Endodermal cell (in vitro differentiated cells): Measurements from ENCODE around the gene FGF14. TPM values are rescaled to one million over a fixed set of nuclear protein-coding genes. Genes with fewer than 3 reads are reported as not detected.

Experiments
- DNase-seq: peaks from one replicate; pipeline ENCODE4 v3.0.0-alpha.2; 2017
- H3K27ac ChIP-seq: 2 replicates; pipeline ENCODE4 v1.5.1; 2013; ENCODE audit warnings: mild to moderate bottlenecking, low read depth, low read length, moderate library complexity
- H3K27me3 ChIP-seq: 2 replicates; pipeline ENCODE4 v1.6.1; 2013; ENCODE audit warnings: mild to moderate bottlenecking, low read length, moderate library complexity; ENCODE audit not compliant: insufficient read depth, control insufficient read depth, poor library complexity, severe bottlenecking
- H3K36me3 ChIP-seq: 2 replicates; pipeline ENCODE4 v1.7.0; 2013; ENCODE audit warnings: mild to moderate bottlenecking, low read length, moderate library complexity; ENCODE audit not compliant: control insufficient read depth, insufficient read depth
- H3K4me1 ChIP-seq: one replicate; pipeline ENCODE4 v1.7.0; 2013; ENCODE audit warnings: low read length; ENCODE audit not compliant: control insufficient read depth, insufficient read depth
- H3K4me3 ChIP-seq: 2 replicates; pipeline ENCODE4 v1.5.1; 2013; ENCODE audit warnings: mild to moderate bottlenecking, low read length, moderate library complexity
- H3K9ac ChIP-seq: 2 replicates; pipeline ENCODE4 v1.6.1; 2013; ENCODE audit warnings: mild to moderate bottlenecking, low read length, moderate library complexity; ENCODE audit not compliant: poor library complexity, severe bottlenecking; ENCODE audit errors: extremely low read depth
- H3K9me3 ChIP-seq: 2 replicates; pipeline ENCODE4 v1.6.1; 2013; ENCODE audit warnings: mild to moderate bottlenecking, low read length, moderate library complexity; ENCODE audit not compliant: control insufficient read depth
- H3K27ac Mint-ChIP-seq: 2 replicates; pipeline ENCODE4 v1.8.0; 2020; ENCODE audit warnings: mixed read lengths
- H3K27me3 Mint-ChIP-seq: 2 replicates; pipeline ENCODE4 v1.8.0; 2021; ENCODE audit warnings: mild to moderate bottlenecking, mixed read lengths; ENCODE audit not compliant: insufficient read depth
- H3K36me3 Mint-ChIP-seq: 2 replicates; pipeline ENCODE4 v1.8.0; 2020; ENCODE audit warnings: low read depth, mixed read lengths
- H3K4me1 Mint-ChIP-seq: 2 replicates; pipeline ENCODE4 v1.8.0; 2020; ENCODE audit warnings: mixed read lengths
- H3K4me3 Mint-ChIP-seq: 2 replicates; pipeline ENCODE4 v1.8.0; 2020; ENCODE audit warnings: mild to moderate bottlenecking, moderate library complexity, mixed read lengths
- H3K9me3 Mint-ChIP-seq: 2 replicates; pipeline ENCODE4 v1.8.0; 2020; ENCODE audit warnings: mild to moderate bottlenecking, mixed read lengths
- WGBS, 2 experiments: methylation state at CpG; one replicate each; pipeline versions ENCODE4 v1.1.5 to v1.1.7; 2013; ENCODE audit warnings: missing lambda C conversion rate in 2 of 2, mixed read lengths in 1 of 2; ENCODE audit not compliant: insufficient coverage in 1 of 2, insufficient read length in 1 of 2; 5-methylcytosine and 5-hydroxymethylcytosine counted together
- total RNA-seq, 2 donors: library from RNA; stranded (reverse); fragmentation: NEBNext Ultra II Directional in 1 of 2; extraction: Animal tissue kit (Norgen Biotek cat#: 25700) in 1 of 2; gene quantifications; 2 replicates in 1 of 2; 3 replicates in 1 of 2; pipeline ENCODE4 v1.2.1, GENCODE V29; 2021
- TF ChIP-seq, protein P1 (sequence below): fragments of 200-600 bp; sonication (generic); conservative IDR thresholded peaks from 2 replicates; pipeline ENCODE4 v1.5.0; 2021; ENCODE audit warnings: antibody characterized with exemption, mild to moderate bottlenecking

The FGF14 gene
- total RNA-seq, 2 donors from 2014 or later = 0.15 to 0.26 TPM

DNA sequence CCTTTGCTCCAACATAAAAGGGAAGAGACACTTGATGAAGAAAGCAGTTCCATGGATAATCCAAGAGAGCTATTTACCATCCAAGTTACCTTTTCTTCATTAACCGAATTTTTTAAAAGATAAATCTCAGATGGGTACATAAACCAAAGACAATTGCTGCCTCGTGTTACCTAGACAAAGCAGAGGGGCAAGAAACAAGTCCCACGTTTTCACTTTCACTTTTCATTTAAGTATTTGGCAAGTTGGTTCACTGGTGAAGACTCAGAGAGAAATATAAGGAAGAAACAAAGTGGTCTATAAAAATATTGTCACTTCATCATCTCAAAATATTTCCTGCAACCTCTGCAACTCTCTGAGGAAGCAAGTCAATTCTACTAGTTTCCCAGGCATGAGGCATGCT, 446.1 kb downstream of the FGF14 start:
- Histone ChIP-seq H3K4me3 (no peak overlapping the region), H3K27ac (no peak overlapping the region), H3K9ac (no peak overlapping the region), H3K9me3 (no peaks in the 10 kb centered on the region), H3K4me1 (no peaks in the 10 kb centered on the region), H3K36me3 (no peaks in the 10 kb centered on the region), H3K27me3 (peaks cover 2% of the 10 kb centered on the region)
- Mint-ChIP-seq H3K27ac (no peak overlapping the region), H3K4me3 (no peak overlapping the region), H3K27me3 (no peaks in the 10 kb centered on the region), H3K9me3 (no peaks in the 10 kb centered on the region), H3K4me1 (no peaks in the 10 kb centered on the region), H3K36me3 (no peaks in the 10 kb centered on the region)
- DNase-seq = no peak
- 80 to 82% methylated on average over 2 to 3 of the region's 3 CpGs for WGBS, 2 experiments
- TF ChIP-seq, protein P1, sequence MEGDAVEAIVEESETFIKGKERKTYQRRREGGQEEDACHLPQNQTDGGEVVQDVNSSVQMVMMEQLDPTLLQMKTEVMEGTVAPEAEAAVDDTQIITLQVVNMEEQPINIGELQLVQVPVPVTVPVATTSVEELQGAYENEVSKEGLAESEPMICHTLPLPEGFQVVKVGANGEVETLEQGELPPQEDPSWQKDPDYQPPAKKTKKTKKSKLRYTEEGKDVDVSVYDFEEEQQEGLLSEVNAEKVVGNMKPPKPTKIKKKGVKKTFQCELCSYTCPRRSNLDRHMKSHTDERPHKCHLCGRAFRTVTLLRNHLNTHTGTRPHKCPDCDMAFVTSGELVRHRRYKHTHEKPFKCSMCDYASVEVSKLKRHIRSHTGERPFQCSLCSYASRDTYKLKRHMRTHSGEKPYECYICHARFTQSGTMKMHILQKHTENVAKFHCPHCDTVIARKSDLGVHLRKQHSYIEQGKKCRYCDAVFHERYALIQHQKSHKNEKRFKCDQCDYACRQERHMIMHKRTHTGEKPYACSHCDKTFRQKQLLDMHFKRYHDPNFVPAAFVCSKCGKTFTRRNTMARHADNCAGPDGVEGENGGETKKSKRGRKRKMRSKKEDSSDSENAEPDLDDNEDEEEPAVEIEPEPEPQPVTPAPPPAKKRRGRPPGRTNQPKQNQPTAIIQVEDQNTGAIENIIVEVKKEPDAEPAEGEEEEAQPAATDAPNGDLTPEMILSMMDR = no peak

DNA sequence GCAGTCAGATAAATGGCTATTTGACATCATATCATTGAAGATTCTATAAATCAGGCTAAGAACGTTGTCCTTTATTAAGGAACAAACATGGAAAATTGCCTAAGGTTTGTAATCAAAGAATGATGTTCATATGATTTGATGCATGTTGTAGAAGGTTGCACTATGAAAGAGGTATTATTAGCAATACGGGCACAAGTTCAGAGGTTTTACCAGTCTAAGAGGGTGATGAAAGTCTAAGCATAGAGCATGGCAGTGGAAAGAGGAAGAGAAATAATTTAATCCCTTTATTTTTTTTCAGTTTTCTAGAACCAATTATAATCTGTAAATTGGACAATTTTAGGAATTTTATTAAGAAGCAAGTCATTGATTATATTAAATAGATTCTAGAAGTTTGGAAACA, 450.7 kb downstream of the FGF14 start:
- no peak overlapping the region for H3K27ac ChIP-seq
- Mint-ChIP-seq H3K27me3 (no peaks in the 10 kb centered on the region), H3K4me3 (no peak overlapping the region), H3K4me1 (no peaks in the 10 kb centered on the region), H3K27ac (no peak overlapping the region), H3K9me3 (no peaks in the 10 kb centered on the region), H3K36me3 (no peaks in the 10 kb centered on the region)
- H3K27me3 ChIP-seq = no peaks in the 10 kb centered on the region
- TF ChIP-seq, protein P1 = no peak
- no peak for DNase-seq
- H3K9me3 ChIP-seq = no peaks in the 10 kb centered on the region
- WGBS, 2 experiments = 85 to 90% methylated on average over 2 of the region's 2 CpGs
- no peak overlapping the region for H3K4me3 ChIP-seq
- no peak overlapping the region for H3K9ac ChIP-seq
- H3K36me3 ChIP-seq = no peaks in the 10 kb centered on the region
- no peaks in the 10 kb centered on the region for H3K4me1 ChIP-seq

DNA sequence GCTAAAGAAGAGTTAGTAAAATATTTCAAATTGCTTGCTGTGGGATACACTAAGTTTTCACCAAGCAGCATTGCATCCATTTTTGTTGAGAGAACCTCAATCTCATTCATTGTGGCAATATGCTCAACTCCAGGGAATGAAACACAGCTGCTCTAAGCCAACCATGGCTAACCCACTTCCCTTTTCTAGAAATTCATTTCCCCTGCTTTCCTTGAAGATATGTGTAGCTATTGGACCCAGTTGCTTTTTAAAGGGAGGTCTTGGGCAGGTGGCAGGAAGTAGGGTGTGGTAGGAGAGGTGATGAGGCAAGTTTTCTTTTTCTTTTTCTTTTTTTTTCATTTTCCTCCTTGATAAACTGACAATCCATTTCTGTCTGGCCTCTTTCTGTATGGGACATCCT, 452.2 kb downstream of the FGF14 start:
- no peak overlapping the region for H3K4me3 Mint-ChIP-seq
- H3K36me3 Mint-ChIP-seq = no peaks in the 10 kb centered on the region
- Histone ChIP-seq H3K4me3 (no peak overlapping the region), H3K4me1 (no peaks in the 10 kb centered on the region), H3K36me3 (no peaks in the 10 kb centered on the region), H3K9me3 (no peaks in the 10 kb centered on the region), H3K27ac (no peak overlapping the region), H3K9ac (no peak overlapping the region), H3K27me3 (no peaks in the 10 kb centered on the region)
- DNase-seq = no peak
- no peaks in the 10 kb centered on the region for H3K27me3 Mint-ChIP-seq
- no peaks in the 10 kb centered on the region for H3K4me1 Mint-ChIP-seq
- no peak overlapping the region for H3K27ac Mint-ChIP-seq
- TF ChIP-seq, protein P1 = no peak
- no peaks in the 10 kb centered on the region for H3K9me3 Mint-ChIP-seq
